Left ventricle myocardium inferior (tissue), 1 donor: ENCODE measurements around the gene VPS16. TPM values are rescaled to one million over a fixed set of nuclear protein-coding genes. Genes with fewer than 3 reads are reported as not detected.
A peak's percentile ranks its signal among the peaks of the same experiment; 100 is the strongest.

Experiments used
- DNase-seq: peaks from one replicate; pipeline ENCODE4 v3.0.0-alpha.2; 2020
- H3K27ac ChIP-seq: fragments of 200-600 bp; replicated peaks from 2 replicates; pipeline ENCODE4 v1.8.0; 2021
- H3K27me3 ChIP-seq: fragments of 200-600 bp; 2 replicates; pipeline ENCODE4 v1.8.0; 2021; ENCODE audit warnings: low read depth
- H3K36me3 ChIP-seq: fragments of 200-600 bp; 2 replicates; pipeline ENCODE4 v1.8.0; 2021
- H3K4me1 ChIP-seq: fragments of 200-600 bp; 2 replicates; pipeline ENCODE4 v1.8.0; 2021
- H3K4me3 ChIP-seq: fragments of 200-600 bp; 2 replicates; pipeline ENCODE4 v1.8.0; 2021; ENCODE audit warnings: mild to moderate bottlenecking, moderate library complexity
- H3K9me3 ChIP-seq: fragments of 200-600 bp; replicated peaks from 2 replicates; pipeline ENCODE4 v1.8.0; 2021
- CTCF ChIP-seq: fragments of 200-600 bp; IDR thresholded peaks from 2 replicates; pipeline ENCODE4 v1.8.0; 2021; ENCODE audit warnings: antibody characterized with exemption, mild to moderate bottlenecking, borderline replicate concordance
- intact Hi-C: fragments of 100-400 bp; cut with micrococcal nuclease; formaldehyde crosslinking; loops from one replicate; pipeline ENCODE4 v1.11.0; 2022
- total RNA-seq: library from RNA; stranded (reverse); fragmentation: NEBNext Ultra II Directional; extraction: Animal tissue kit (Norgen Biotek cat#: 25700); gene quantifications from one replicate; pipeline ENCODE4 v1.2.1, GENCODE V29; 2021
- donor health status: DM: no; HTN: yes; CAD: no; lungs with severe emphysema.

Gene VPS16
- total RNA-seq, 1 donor from 2014 or later, result 15.7 TPM

- Histone ChIP-seq H3K4me1 (peaks cover 21% of the 10 kb centered on the region), H3K27ac (no peak overlapping the region), H3K4me3 (no peak overlapping the region), H3K36me3 (peaks cover 43% of the 10 kb centered on the region), H3K9me3 (no peaks in the 10 kb centered on the region), H3K27me3 (no peaks in the 10 kb centered on the region)
- no peak for DNase-seq
- no peak for TF ChIP-seq CTCF
- intact Hi-C loops, result no loop called here
These were observed 26.7 kb downstream of the VPS16 start for GRCh38 chr20:2867081-2867864.

GRCh38 chr20:2869381-2869780 is 28.8 kb downstream of the VPS16 start:
- DNase-seq, result no peak
- TF ChIP-seq CTCF, result no peak
- no peaks in the 10 kb centered on the region for H3K27me3 ChIP-seq
- no peak overlapping the region for H3K4me3 ChIP-seq
- H3K27ac ChIP-seq, result no peak overlapping the region
- peaks cover 39% of the 10 kb centered on the region for H3K4me1 ChIP-seq
- H3K36me3 ChIP-seq, result peaks cover 25% of the 10 kb centered on the region
- H3K9me3 ChIP-seq, result no peaks in the 10 kb centered on the region
- intact Hi-C loops, result no loop called here

DNA sequence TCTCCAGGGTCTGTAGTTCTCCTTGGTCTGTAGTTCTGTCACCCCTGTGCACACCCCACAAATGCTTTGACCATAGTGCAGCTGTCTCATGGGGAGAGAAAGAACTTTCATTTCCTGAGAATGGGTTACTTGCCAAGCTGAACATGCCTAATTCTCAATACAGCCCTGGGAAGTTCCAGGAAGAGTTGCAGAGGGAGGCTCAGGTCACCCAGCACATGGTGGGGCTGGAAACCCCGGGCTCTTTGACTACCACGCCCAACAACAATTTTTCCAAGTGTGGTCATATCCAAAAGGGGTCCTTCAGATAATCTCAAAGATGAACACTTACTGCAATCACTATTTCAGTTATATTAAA is 30.5 kb downstream of the VPS16 start:
- TF ChIP-seq CTCF, result no peak

GRCh38 chr20:2871661-2872458 is 31.3 kb downstream of the VPS16 start:
- no peak for DNase-seq
- Histone ChIP-seq H3K27me3 (no peaks in the 10 kb centered on the region), H3K4me1 (peaks cover 59% of the 10 kb centered on the region), H3K36me3 (peaks cover under 1% of the 10 kb centered on the region), H3K27ac (peak overlapping the region; percentile 92), H3K4me3 (peak overlapping the region; percentile 89), H3K9me3 (no peaks in the 10 kb centered on the region)
- no peak for TF ChIP-seq CTCF
- intact Hi-C loops, result no loop called here

More for the DNA sequence above, 30.5 kb downstream of the VPS16 start:
- DNase-seq, result no peak
- intact Hi-C loops, result no loop called here
- Histone ChIP-seq H3K27me3 (no peaks in the 10 kb centered on the region), H3K4me1 (peaks cover 56% of the 10 kb centered on the region), H3K36me3 (peaks cover 8% of the 10 kb centered on the region), H3K9me3 (no peaks in the 10 kb centered on the region), H3K4me3 (no peak overlapping the region), H3K27ac (no peak overlapping the region)

DNA sequence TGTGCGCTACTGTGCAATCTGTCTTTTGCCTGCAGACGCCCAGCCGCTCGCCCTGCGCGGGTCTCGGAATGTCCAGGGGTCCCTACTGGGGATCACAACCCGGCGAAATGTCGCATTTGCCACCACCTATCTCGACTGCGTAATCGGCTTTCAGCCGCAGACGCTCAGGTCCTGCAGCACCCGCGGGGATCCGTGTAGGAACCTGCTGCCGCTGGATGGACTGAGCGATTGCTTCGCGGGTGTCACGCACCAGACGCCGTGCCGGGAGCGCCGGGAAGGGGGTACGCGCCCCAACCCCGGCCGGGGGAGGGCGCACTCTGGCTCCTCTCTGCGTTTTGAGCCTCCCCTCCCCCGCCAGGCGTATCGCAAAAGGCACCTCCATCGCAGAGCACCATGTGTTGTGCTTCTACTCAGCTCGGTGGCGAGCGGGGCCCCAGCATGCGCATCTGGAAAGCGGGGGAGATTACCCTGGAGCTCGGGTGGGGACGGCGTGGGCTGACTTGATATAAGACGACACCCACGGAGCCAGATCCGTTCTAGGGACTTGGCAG is 32.0 kb downstream of the VPS16 start:
- no peaks in the 10 kb centered on the region for H3K36me3 ChIP-seq
- H3K4me3 ChIP-seq, result peak overlapping the region; percentile 89
- no peak for TF ChIP-seq CTCF
- H3K27ac ChIP-seq, result peak overlapping the region; percentile 92
- peak; percentile 60 for DNase-seq
- no peaks in the 10 kb centered on the region for H3K9me3 ChIP-seq
- intact Hi-C loops, result no loop called here
- H3K4me1 ChIP-seq, result peaks cover 59% of the 10 kb centered on the region
- no peaks in the 10 kb centered on the region for H3K27me3 ChIP-seq
